ENCODE measurements around the gene NPHP4. TPM values are rescaled to one million over a fixed set of nuclear protein-coding genes. Genes with fewer than 3 reads are reported as not detected.
"Not testable (repeated sequence)": the region's sequence is repeated elsewhere in the genome, so short reads cannot be mapped to it uniquely, and the experiment has no call there.

The NPHP4 gene
- total RNA-seq, 1 experiment from 2014 or later, result 4.9 TPM

DNA sequence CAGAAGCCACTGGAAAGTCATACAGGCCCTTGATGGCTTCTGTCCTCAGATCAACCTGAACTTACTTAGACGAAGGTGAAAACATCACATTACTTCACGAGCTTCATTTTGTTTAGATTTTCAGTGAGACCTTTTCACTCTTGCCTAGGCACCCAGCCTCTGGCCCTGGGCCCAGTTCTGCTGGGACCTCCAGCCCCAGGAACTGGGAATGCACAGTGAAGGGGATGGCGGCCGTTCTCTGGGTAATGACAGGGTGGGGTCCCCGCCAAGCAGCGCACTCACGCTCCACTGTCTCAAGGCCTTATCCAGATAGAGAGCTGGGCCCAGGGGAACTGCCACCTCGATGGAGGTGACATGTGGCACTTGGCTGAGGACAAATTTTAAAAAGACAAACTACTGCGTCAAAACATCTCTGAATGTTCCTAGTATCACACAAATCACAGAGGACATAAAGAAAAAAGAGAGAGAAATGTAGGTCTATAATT lies 54.8 kb downstream of the NPHP4 start:
- DNase-seq (ENCODE audit: low read depth), result no peak

DNA sequence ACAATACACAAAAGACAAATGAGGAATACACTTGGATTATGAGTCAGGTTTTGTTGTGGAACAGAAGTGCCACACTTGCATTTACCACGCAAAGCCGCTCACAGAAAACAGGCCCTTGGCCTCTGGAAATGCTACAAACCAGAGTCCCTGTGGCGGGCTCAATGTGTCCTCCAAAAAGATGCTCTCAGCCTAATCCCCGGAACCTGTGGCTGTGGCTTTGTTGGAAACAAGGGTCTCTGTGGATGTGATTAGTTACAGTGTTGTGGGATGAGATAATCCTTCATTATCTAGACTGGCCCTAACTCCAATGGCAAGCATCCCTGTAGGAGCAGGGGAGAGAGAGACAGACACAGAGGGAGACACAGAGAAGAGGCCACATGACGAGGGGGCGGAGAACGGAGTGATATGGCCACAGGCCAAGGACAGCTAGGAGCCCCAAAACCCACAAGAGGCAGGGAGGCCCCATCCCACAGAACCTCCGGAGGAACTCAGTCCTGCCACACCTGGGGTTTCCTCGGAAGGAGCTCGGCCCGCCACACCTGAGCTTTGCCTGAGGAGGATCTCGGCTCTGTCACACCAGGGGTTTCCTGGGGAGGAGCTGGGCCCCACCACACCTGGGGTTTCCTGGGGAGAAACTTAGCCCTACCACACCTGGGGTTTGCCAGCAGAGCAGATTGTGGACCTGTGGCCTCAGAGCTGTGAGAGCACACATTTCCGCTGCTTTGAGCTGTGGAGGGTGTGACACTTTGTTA lies 55.4 kb downstream of the NPHP4 start:
- DNase-seq (ENCODE audit: low read depth), result no peak

DNA sequence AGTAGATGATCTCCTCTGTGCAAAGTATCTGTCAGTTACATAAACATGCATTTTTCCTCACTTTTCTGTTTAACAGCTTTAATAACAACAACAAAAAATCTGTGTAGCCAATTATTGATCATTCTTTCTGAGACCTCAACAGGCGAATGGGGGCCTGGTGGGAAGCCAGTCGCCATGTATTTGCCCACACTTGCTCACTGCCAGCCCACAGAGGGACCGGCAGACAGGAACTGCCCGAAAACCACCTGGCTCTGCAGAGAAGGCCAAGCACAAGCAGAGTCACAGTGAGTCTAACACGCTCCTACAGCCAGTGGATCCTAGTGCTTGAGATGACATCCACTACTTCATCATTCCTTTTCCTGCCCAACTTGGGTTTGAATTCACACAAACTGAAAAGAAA lies 56.1 kb downstream of the NPHP4 start:
- no peak for DNase-seq (ENCODE audit: low read depth)

DNA sequence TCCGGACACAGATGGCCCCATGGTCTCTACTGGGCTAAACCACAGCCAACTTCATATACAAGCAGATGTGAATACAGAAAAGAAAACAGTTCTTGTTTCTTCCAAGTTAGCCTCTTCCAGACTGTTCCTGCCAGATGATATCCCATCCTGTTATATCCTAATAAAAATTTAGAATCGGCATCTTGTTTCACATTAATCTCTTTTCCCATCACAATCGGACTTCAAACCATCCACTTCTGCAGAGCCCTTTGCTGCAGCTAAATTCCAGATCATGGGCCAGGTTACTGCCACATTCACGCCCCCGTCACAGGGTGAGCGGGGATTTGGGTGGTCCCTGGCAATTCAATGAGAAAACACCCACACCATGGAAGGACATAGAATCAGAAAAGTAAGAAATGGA lies 57.2 kb downstream of the NPHP4 start:
- DNase-seq (ENCODE audit: low read depth), result no peak

DNA sequence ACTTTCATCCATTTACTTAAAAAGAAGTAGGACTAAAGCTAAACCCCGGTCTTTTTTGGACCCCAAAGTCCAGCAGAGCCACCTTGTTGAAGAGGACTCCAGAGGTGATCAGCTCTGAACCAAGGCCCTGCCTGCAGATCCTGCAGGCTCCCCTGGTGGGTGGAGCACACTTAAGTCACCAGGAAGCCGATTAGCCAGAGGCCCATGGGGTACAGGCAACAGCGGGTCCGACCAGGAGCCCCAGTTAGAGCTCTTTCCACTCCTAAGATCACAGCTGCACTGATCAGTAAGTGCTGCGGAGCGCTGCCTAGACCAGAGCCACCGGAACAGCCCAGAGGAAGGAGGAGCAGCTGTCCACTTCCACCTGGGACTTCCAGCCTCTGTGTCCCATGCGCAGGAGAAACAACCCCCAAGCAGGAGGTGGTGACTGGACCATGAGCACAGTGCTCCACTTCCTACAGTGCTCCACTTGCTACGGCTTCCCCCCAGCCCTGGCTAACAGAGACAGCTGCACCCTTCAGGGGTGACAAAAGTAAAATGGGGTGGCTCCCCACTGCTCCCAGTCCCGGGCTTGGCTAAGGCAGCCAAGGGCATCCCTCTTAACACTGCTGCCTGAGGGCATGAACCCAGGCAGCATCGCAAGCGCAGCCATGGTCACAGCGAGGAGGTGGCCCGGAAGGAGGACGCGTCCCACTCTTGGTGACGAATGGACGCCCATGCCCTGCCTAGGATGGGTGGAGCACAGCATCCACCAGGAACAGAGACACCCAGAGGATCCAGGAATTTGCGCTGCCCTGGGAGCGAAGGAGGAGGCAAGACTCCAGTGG lies 58.0 kb downstream of the NPHP4 start:
- DNase-seq (ENCODE audit: low read depth), result no peak

DNA sequence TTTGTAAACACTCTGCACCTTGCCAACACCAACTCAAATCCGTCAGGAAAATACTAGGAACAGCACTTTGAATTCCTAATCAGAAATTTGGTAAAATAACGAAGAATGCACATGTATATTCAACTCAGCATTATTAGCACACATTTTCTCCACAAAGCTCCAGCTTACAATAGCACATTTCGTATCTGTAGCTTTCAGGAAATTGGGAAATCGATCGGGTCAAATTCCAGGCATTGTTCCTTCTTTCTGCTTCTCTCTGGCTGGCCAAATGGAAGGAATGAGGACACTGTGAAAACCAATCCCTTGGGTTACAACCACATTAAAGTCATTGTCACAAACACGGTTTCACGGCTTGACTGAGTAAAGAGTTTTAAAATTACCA lies 58.6 kb downstream of the NPHP4 start:
- DNase-seq (ENCODE audit: low read depth), result no peak

DNA sequence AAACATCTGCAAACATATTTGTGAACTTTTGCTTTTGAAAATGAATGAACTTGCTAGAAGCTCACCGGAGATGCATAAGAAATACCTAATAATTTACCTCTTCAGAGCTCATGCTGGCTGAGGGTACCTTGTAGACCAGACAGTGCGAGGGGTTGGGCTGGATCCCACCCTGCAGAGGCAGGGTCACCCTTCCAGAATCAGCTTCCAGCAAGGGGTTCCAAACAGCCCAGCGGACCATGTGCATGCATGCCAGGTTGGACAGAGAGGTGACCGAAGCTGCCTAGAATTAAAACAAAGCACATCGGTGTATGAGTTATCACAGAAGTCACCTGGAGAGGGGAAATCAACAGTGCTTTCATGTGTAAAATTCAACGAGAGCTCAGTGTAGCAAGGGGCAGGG lies 59.2 kb downstream of the NPHP4 start:
- DNase-seq (ENCODE audit: low read depth), result no peak

DNA sequence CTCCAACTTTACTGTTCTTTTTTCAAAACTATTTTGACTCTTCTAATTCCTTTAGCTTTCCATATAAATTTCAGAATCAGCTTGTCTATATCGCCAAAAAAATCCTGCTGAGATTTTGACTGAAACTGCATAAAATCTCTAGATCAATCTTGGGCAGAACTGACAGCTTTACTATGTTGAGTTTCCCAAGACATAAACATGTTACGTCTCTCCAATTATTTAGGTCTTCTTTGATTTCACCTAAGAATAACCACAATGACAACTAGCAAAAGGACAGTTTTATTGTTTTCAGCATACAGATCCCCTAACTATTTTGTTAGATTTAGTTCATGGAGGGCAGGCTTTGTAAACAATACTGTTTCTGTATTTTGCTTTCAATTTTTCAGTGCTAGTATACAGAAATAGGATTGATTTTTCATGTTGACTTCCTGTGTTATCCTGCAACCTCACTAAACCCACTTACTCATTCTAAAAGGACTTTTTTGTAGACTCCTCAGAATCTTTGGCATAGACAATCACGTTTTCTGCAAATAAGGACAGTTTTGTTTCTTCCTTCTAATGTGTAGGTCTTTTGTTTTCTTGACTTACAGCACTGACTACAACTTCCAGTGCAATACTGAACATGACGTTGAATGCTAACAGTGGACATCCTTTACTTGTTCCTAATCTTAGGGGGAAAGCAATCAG lies 63.4 kb downstream of the NPHP4 start:
- no peak for DNase-seq (ENCODE audit: low read depth)

DNA sequence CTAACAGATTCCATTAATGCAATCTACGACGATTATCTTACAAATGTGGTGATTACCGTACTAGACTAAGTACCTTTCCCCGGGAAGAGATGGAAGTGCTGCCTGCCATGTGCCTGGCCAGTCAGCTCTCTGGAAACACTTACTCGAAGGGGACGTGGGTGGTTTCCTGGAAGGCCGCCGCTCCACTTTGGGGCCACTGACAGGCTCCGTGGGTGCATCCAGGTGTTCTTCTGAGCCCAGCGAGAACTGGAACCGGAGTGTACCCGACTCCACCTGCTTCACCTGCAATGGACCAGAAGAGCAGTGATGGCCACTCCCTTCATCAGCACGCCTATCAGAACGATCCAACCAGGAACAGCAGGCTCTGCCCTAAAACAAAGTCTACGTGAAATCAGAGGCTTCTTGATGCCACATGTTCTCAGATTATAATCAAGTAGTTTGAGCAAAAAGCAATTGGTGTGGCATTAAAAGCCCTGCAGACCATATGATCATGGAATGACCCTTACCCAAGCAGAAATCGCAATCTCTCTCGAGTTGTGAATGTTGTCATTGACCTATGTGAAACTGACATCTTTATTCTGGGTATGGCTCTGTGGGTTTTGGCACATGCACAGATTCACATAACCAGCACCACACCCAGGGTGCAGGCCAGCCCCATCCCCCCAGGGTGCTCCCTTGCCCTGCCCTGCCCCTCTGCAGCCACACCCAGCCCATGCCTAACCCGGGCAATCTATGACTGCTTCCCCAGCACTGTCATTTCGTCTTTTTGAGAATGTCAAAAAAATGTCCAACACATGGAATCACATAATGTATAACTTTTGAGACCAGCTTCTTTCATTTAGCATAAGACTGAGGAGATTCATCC lies 64.5 kb downstream of the NPHP4 start:
- DNase-seq (ENCODE audit: low read depth), result no peak

DNA sequence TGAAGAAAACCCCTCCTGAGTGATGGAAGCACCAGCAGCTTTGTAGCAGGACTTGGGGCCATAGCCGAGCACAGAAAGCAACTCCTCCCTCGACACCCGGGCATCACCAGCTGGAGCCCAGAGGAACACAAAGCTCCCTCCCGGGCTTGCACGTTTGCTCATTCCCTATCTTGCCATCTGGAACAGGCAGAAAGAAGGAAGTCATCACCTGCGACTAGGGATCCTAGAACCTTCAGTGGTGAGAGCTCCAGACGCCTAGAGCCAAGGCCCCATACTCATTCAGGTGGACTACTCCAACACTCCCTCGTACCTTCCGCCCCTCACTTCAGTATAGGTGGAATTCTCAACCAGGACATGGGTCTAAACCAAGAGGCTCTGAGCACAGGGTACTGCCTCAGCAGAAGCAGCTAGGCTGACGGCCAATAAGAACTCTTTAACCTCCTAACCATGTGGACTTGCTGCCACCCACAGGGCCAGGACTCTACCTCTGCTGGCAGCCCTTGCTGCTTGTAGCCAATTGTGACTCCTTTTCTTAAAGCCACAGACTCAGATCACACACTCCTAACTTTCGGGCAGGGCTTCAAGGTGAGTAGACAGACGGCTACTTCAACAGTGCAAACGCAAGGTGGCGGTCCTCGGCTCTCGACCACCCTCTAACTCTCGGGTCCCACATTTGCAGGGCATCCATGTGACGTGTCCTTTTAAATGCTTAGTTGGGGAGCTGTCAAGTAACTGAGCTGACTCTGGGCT lies 65.4 kb downstream of the NPHP4 start:
- no peak for DNase-seq (ENCODE audit: low read depth)

DNA sequence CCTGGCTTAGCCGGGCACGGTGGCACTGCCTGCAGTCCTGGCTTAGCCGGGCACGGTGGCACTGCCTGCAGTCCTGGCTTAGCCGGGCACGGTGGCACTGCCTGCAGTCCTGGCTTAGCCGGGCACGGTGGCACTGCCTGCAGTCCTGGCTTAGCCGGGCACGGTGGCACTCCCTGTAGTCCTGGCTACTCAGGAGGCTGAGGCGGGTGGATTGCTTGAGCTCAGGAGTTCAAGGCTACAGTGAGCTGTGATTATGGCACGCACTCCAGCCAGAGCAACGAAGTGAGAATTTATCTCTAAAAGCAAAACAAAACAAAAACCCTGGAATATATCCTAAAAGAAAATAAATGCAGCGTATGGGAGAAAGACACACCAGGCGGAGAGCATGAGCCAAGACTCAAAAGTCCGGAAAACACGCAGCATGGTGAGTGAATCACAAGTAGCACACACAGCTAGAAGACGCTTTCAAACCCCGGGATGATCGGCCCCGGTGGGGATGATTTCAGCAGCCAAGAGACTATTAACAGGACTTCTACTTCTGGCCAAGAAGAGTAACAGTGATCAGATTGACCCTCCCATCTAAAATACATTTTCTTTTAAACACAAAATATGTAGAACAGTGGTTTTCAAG lies 69.4 kb downstream of the NPHP4 start:
- DNase-seq (ENCODE audit: low read depth), result not testable (repeated sequence)

DNA sequence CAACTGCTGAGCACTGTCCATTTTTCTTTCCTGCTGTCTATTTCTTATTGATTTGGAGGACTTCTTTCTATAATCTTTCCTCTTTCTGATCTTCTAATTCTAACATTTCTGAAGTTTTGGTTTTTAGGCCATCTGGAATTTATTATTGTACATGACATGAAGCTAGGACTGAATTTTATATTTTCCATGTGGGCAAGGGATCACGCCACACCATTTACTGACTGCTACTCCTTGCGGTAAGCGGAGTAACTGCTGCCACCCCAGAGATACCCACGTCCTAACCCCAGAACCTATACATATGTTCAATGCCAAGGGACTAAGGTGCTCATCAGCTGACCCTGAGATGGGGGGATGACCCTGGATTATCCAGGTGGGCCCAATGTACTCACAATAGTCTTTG lies 70.6 kb downstream of the NPHP4 start:
- DNase-seq (ENCODE audit: low read depth), result no peak

DNA sequence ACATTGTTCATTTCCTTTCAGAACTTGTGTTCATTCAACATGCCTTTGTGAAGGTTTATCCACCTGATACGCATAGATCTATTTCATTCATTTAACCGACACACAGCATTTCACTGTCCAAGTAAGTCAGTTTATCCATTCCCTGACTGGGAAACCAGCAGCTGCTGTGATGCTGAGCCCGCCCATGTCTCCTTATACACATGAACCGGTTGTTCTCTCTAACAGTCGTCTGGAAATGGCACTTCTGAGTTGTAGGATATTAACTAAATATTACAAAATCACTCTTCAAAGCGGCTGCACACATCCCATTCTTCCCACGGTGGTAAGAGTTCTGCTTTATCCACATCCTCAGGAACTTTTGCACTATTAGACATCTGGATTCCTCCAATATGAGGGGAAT lies 71.1 kb downstream of the NPHP4 start:
- no peak for DNase-seq (ENCODE audit: low read depth)

DNA sequence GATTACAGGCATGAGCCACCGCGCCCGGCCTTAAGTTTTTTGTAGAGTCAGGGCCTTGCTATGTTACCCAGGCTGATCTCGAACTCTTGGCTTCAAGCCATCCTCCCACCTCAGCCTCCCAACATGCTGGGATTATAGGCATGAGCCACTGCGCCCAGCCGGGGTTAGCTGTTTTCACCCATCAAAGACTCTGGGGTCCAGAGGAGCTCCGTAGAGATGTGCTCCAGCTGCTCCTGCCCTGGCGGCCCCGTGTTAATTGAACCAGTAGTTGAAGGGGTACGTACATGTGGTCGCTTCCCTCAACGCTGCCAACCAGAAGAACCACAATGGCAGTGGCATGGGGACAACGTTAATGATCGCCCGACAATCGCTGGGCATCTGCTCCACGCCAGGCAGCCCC lies 72.0 kb downstream of the NPHP4 start:
- DNase-seq (ENCODE audit: low read depth), result no peak

DNA sequence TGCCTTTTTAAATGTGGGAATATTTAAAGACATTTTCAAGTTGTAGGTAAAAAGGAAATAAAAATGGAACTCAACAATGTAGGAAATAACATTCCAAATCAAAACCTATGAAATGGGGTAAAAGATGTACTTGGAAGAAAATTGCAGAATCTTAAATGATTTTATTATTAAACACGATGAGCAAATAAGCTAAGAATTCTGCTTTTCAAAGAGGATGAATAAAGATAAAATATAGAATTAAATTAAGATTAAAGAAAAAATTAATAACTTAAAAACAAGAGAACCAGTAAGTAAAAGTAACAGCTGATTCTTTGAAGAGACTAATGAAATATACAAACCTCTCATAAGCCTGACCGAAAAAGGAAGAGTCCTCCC lies 74.0 kb downstream of the NPHP4 start:
- no peak for DNase-seq (ENCODE audit: low read depth)

DNA sequence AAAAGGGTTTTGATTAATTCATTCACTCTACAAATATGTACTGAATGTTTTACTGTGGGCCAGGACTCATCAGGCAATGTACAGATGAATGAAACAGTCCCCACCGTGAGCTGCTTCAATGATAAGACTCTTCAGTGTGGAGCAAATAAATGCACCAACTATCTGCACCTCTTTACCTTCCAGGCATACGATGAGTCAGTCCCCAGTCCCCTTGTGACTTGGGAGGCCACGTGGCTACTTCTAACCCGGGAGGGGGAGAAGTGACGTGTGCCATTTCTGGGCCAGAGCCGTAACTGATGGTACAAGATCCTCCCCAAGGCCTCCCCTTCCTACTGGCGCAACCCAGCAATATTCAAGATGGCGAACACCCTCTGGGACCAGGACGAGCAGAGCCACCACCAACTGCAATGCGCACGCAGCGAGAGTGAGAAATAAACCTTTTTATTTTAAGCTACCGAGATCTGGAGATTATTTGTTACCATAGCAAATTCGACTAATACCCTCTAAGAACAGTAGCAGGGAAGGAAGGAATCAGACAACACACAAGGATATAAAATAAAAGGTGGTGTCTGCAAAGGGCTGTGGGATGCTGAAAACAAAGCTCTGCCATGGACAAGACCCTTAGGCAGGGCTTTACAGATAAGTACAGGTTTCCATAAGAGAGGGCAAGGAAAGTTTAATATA lies 74.5 kb downstream of the NPHP4 start:
- DNase-seq (ENCODE audit: low read depth), result no peak

DNA sequence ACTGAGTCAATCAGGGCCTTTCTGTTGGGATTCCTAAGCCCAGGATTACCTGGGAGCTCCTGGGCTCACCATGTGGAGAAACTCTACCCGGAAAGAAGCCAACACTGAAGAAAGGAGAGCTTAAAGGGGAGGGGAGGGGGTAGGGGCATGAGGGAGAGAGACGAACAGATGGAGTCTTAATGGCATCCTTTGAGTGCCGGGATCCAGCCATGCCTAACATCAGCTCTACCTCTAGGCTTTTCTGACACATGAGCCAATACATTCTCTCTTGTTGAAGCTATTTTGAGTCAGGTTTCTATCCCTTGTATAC lies 75.0 kb downstream of the NPHP4 start:
- no peak for DNase-seq (ENCODE audit: low read depth)

DNA sequence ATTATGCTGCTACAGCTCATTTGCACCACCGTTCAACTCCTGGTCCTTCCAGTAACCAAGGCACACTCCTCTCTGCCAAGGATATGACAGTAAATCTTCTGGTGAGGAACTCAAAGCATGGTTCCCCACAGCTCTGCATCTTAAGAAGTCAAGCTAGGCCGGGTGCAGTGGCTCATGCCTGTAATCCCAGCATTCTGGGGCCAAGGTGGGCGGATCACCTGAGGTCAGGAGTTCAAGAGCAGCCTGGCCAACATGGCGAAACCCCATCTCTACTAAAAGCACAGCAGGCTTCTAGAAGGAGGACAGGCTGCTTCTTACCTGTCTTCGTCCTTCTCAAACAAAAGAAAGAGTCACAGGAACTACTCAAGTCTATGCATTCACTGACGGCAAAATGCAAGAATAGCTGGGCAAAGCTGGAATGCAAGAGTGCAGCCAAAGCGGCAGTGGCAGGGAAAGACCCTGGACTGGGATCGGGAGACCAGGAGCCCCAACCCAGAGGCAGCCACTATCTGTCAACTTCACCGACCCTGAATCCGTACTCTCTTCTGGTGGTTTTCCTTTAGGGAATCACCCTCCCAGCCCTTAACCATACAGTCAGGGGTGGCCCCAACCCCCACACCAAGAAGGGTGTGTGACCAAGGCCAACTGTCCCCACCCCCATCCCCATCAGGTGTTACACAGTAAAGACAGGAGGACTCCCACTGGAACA lies 75.5 kb downstream of the NPHP4 start:
- no peak for DNase-seq (ENCODE audit: low read depth)
